Measurements from ENCODE around the gene NKAIN1. TPM values are rescaled to one million over a fixed set of nuclear protein-coding genes. Genes with fewer than 3 reads are reported as not detected.
"Not testable (repeated sequence)": the region's sequence is repeated elsewhere in the genome, so short reads cannot be mapped to it uniquely, and the experiment has no call there.

The NKAIN1 gene
- total RNA-seq, 2 donors from 2014 or later: not detected

GRCh38 chr1:31183927-31184554, 55.6 kb downstream of the NKAIN1 start:
- H3K9me3 Mint-ChIP-seq: no peaks in the 10 kb centered on the region
- DNase-seq (ENCODE audit: low spot score in 2 of 2) (peak in 1 of 2 donors; percentile 59), ATAC-seq (peak in 1 of 2 donors; percentile 32)
- H3K27ac Mint-ChIP-seq: no peak overlapping the region
- H3K36me3 Mint-ChIP-seq: peaks cover 0 to 6% of the 10 kb centered on the region in 2 donors

- DNase-seq (ENCODE audit: low spot score in 2 of 2) (no peak), ATAC-seq (no peak)
- peaks cover 0 to 6% of the 10 kb centered on the region in 2 donors for H3K36me3 Mint-ChIP-seq
- no peaks in the 10 kb centered on the region for H3K9me3 Mint-ChIP-seq
- no peak overlapping the region for H3K27ac Mint-ChIP-seq
Observed at GRCh38 chr1:31183126-31183525, 56.6 kb downstream of the NKAIN1 start.

DNA sequence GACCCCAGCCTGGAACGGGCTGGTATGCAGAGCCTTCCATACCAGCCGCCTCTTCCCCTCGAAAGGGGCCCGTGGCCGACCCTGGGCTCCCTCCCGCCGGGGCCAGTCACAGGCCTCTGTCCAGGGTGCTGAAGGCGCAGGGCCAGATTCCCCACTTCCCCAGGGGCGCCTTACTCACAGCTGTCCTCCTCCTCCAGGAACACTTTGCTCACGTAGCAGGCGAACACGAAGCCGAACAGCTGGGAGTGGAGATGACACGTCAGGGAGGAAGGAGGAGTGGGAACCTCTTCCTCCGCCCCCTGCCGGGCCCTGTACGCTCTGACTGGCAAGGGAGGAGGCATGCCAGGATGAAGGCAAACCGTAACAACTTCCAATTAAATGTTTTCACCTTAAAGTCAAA, 57.3 kb downstream of the NKAIN1 start:
- peak; percentile 43 to 58 for ATAC-seq
- Mint-ChIP-seq H3K9me3 (no peaks in the 10 kb centered on the region), H3K27ac (no peak overlapping the region)

GRCh38 chr1:31181515-31182343, 58.0 kb downstream of the NKAIN1 start:
- peaks cover 0 to 6% of the 10 kb centered on the region in 2 donors for H3K36me3 Mint-ChIP-seq
- no peaks in the 10 kb centered on the region for H3K9me3 Mint-ChIP-seq
- ATAC-seq (peak; percentile 70 to 76), DNase-seq (ENCODE audit: low spot score in 2 of 2) (peak in 1 of 2 donors; percentile 75)
- no peak overlapping the region for H3K27ac Mint-ChIP-seq

More for the DNA sequence above, 57.3 kb downstream of the NKAIN1 start:
- peak in 1 of 2 donors; percentile 66 for DNase-seq (ENCODE audit: low spot score in 2 of 2)
- peaks cover 0 to 6% of the 10 kb centered on the region in 2 donors for H3K36me3 Mint-ChIP-seq

DNA sequence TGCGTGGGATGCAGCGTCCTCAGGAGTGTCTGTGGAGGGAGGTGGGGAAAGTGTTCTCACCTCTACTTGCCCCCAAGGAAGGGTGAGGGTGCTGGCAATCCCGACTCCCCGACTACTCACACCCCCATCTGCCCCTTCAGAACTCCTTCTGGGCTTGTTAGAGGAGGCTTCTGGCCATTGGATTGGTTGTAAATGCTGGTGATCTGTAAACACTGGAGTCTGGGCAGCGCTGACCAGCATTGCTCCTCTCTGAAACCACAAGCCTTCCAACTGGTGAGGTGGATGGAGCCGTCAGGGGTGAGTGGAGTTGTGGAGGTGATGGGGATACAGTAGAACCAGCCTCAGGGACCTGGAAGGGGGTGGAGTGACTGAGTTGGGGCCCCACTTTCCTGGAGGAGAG, 59.3 kb downstream of the NKAIN1 start:
- DNase-seq (ENCODE audit: low spot score in 2 of 2): no peak
- ATAC-seq: no peak
- no peaks in the 10 kb centered on the region for H3K9me3 Mint-ChIP-seq
- H3K27ac Mint-ChIP-seq: no peak overlapping the region
- peaks cover 0 to 6% of the 10 kb centered on the region in 2 donors for H3K36me3 Mint-ChIP-seq

DNA sequence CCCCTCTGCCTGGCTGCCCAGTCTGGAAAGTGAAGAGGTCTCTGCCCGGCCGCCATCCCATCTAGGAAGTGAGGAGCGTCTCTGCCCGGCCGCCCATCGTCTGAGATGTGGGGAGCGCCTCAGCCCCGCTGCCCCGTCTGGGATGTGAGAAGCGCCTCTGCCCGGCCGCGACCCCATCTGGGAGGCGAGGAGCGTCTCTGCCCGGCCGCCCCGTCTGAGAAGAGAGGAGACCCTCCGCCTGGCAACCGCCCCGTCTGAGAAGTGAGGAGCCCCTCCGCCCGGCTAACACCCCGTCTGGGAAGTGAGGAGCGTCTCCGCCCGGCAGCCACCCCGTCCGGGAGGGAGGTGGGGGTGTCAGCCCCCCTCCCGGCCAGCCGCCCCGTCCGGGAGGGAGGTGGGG, 63.4 kb downstream of the NKAIN1 start:
- H3K36me3 Mint-ChIP-seq; H3K9me3 Mint-ChIP-seq; H3K27ac Mint-ChIP-seq; ATAC-seq; DNase-seq (ENCODE audit: low spot score in 2 of 2): not testable (repeated sequence)

- no peak for ATAC-seq
- Mint-ChIP-seq H3K36me3 (no peaks in the 10 kb centered on the region), H3K27ac (peak overlapping the region; percentile 55 to 69), H3K9me3 (peaks cover 0 to 3% of the 10 kb centered on the region in 2 donors)
- no peak for DNase-seq (ENCODE audit: low spot score in 2 of 2)
Observed at GRCh38 chr1:31170486-31170735, 69.3 kb downstream of the NKAIN1 start.

DNA sequence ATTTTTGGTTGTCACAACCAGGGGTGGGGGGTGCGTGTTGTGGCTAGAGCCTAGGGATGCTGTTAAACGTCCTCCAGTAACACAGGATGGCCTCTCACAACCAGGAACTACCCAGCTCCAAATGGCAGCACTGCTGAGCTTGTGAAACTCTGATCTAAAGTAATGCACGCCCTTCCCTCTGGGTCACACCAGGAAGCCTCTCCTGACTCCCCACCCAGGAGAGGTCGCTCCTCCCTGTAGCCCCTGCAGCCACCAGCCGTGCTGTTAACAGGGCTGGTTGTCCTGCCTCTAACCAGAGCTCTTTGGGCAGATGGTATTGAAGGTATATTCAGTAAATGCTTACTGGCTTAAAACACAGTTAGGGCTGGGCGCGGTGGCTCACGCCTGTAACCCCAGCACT, 73.2 kb downstream of the NKAIN1 start:
- ATAC-seq: no peak
- Mint-ChIP-seq H3K36me3 (no peaks in the 10 kb centered on the region), H3K27ac (peak overlapping the region in 1 of 2 donors; percentile 53), H3K9me3 (no peaks in the 10 kb centered on the region)
- DNase-seq (ENCODE audit: low spot score in 2 of 2): no peak

DNA sequence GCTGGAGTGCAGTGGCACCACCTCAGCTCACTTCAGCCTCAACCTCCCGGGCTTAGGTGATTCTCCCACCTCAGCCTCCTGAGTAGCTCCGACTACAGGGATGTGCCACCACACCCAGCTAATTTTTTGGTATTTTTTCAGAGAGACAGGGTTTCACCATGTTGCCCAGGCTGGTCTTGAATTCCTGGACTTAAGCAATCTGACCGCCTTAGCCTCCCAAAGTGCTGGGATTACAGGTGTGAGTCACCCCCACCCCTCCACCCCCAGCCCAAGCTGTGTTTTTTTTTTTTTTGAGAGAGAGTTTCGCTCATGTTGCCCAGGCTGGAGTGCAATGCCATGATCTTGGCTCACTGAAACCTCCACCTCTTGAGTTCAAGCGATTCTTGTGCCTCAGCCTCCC, 75.4 kb downstream of the NKAIN1 start:
- Mint-ChIP-seq H3K36me3 (no peaks in the 10 kb centered on the region), H3K27ac (no peak overlapping the region), H3K9me3 (no peaks in the 10 kb centered on the region)
- no peak for ATAC-seq
- no peak for DNase-seq (ENCODE audit: low spot score in 2 of 2)

DNA sequence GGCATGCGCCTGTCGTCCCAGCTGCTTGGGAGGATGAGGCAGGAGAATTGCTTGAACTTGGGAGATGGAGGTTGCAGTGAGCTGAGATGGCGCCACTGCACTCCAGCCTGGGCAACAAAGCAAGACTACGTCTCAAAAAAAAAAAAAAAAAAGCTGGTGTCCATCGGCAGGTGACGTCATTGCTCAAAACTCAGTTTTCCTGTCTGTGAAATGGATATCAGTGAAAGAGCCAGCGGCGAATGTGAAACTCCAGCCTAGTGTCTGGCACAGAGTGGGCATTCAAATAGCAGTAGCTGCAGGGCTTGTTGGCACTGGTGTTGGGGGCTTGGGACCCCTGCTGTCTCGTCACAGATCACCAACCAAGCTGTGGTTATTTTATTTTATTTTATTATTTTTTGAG, 75.8 kb downstream of the NKAIN1 start:
- ATAC-seq (no peak), DNase-seq (ENCODE audit: low spot score in 2 of 2) (no peak)
- no peaks in the 10 kb centered on the region for H3K9me3 Mint-ChIP-seq
- H3K36me3 Mint-ChIP-seq: no peaks in the 10 kb centered on the region
- H3K27ac Mint-ChIP-seq: no peak overlapping the region

DNA sequence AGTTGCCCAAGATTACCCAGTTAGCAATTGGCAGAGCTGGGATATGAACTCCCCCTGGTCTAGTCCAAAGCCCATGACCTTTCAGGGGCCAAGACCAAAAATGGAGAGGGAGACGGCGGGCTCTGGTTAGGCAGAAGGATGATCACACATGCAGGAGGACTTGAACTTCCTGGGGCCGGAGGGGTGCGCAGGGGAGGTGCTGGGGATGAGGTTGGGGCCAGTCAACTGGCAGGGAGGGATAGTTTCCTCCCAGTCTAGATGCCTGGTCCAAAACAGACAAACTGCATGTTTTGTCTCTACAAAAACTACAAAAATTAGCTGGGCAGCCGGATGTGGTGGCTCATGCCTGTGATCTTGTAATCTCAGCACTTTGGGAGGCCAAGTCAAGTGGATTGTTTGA, 78.1 kb downstream of the NKAIN1 start:
- peak overlapping the region; percentile 21 to 36 for H3K27ac Mint-ChIP-seq
- ATAC-seq (no peak), DNase-seq (ENCODE audit: low spot score in 2 of 2) (no peak)
- H3K9me3 Mint-ChIP-seq: no peaks in the 10 kb centered on the region
- no peaks in the 10 kb centered on the region for H3K36me3 Mint-ChIP-seq

DNA sequence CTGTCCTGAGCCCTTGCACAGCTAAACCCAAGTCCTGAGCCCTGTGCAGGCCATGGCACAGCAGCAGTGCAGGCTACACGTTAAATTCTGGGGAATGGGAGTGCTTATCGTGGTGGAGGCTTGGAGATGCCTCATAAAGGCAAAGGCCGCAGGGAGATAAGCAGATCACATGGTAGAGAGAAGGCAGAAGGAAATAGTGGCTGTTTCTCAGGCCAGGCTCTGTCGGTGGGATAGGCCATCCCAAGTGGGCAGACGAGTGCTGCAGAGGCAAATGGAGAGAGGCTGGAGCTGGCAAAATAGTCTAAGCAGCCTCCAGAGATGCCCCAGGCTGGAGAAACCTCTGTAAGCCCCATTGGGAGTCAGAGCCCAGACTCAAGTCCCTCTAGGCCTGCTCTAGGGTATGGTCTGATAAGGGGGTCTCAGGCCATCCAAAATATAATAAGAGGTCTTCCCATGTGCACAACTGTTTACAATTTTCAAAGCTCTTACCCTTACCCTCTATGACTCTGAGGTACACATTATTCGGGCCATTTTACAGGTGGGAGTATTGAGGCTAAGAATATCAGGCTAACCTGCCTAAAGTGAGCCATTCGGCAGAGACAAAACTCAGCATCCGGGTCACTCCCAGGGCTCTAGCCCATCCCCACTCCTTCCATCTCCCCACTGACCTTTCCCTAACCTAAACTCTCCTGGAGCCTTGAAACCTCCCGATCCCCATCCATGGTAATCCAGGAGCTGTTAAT, 79.6 kb downstream of the NKAIN1 start:
- no peak for DNase-seq (ENCODE audit: low spot score in 2 of 2)
- Mint-ChIP-seq H3K9me3 (no peaks in the 10 kb centered on the region), H3K36me3 (no peaks in the 10 kb centered on the region), H3K27ac (no peak overlapping the region)
- no peak for ATAC-seq

- no peak for ATAC-seq
- H3K36me3 Mint-ChIP-seq: no peaks in the 10 kb centered on the region
Observed at GRCh38 chr1:31159323-31159722, 80.4 kb downstream of the NKAIN1 start.

GRCh38 chr1:31155216-31155806, 84.4 kb downstream of the NKAIN1 start:
- peak; percentile 84 to 89 for ATAC-seq
- Mint-ChIP-seq H3K27ac (peak overlapping the region in 1 of 2 donors; percentile 84), H3K36me3 (no peaks in the 10 kb centered on the region), H3K9me3 (no peaks in the 10 kb centered on the region)
- peak in 1 of 2 donors; percentile 74 for DNase-seq (ENCODE audit: low spot score in 2 of 2)

More at GRCh38 chr1:31159323-31159722, 80.4 kb downstream of the NKAIN1 start:
- no peak for DNase-seq (ENCODE audit: low spot score in 2 of 2)
- Mint-ChIP-seq H3K27ac (no peak overlapping the region), H3K9me3 (no peaks in the 10 kb centered on the region)

GRCh38 chr1:31154632-31155215, 85.0 kb downstream of the NKAIN1 start:
- H3K27ac Mint-ChIP-seq: peak overlapping the region in 1 of 2 donors; percentile 84
- H3K9me3 Mint-ChIP-seq: no peaks in the 10 kb centered on the region
- DNase-seq (ENCODE audit: low spot score in 2 of 2): peak; percentile 69 to 71
- peak; percentile 83 to 84 for ATAC-seq
- H3K36me3 Mint-ChIP-seq: no peaks in the 10 kb centered on the region

DNA sequence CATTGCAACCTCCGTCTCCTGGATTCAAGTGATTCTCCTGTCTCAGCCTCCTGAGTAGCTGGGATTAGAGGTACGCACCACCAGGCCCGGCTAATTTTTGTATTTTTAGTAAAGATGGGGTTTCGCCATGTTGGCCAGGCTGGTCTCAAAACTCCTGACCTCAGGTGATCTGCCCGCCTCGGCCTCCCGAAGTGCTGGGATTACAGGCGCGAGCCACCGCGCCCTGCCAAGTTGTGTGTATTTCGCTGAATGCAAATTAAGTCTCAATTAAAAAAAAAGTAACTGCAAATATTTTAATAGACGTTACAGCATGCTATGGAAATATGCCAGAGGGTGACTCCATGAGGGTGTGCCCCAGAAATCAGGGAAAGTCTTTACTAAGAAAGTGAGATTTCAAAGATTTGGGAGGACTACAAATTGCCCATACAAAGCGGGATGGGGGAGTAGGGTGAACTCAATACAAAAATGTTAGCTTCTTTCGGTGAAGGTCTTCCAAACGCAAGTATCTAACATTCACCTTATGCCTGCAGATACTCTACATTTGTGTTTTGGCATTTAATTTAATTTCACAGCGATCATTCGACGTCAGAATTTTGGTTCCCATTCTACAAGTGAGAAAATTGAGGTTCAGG, 85.6 kb downstream of the NKAIN1 start:
- Mint-ChIP-seq H3K9me3 (no peaks in the 10 kb centered on the region), H3K36me3 (no peaks in the 10 kb centered on the region), H3K27ac (peak overlapping the region in 1 of 2 donors; percentile 20)
- no peak for ATAC-seq
- no peak for DNase-seq (ENCODE audit: low spot score in 2 of 2)
